HL-60 (cell line): ENCODE measurements around the gene CUL4A.

ENCODE experiments used
- DNase-seq, 2 experiments: peaks; one replicate each; pipeline ENCODE4 v3.0.0-alpha.2; 2010 to 2020; ENCODE audit warnings: low read depth in 1 of 2, low spot score in 1 of 2
- H3K27ac ChIP-seq: fragments of 250-450 bp; sonication (Bioruptor Pico); replicated peaks from 2 replicates; pipeline ENCODE4 v1.5.1; 2020; ENCODE audit warnings: mild to moderate bottlenecking, moderate library complexity
- H3K27me3 ChIP-seq: fragments of 250-450 bp; sonication (Bioruptor Pico); 2 replicates; pipeline ENCODE4 v1.5.1; 2021; ENCODE audit warnings: mild to moderate bottlenecking, moderate library complexity; ENCODE audit not compliant: insufficient read depth, poor library complexity, severe bottlenecking
- H3K4me3 ChIP-seq: replicated peaks from 2 replicates; pipeline ENCODE4 v1.5.1; 2011; ENCODE audit warnings: mild to moderate bottlenecking, control low read depth, low read length; ENCODE audit not compliant: insufficient read depth
- GABPA ChIP-seq: IDR thresholded peaks from 2 replicates; pipeline ENCODE4 v1.6.1; 2012; ENCODE audit warnings: low read depth
- POLR2AphosphoS5 ChIP-seq: IDR thresholded peaks from 2 replicates; pipeline ENCODE4 v1.6.1; 2012; ENCODE audit warnings: low read depth
- REST ChIP-seq: IDR thresholded peaks from 2 replicates; pipeline ENCODE4 v1.6.1; 2012; ENCODE audit warnings: low read depth; ENCODE audit not compliant: insufficient replicate concordance
- SPI1 ChIP-seq: IDR thresholded peaks from 2 replicates; pipeline ENCODE4 v1.6.1; 2012; ENCODE audit warnings: low read depth, mild to moderate bottlenecking, borderline replicate concordance
- TF ChIP-seq, protein P1 (sequence below): IDR thresholded peaks from one replicate; pipeline ENCODE4 v1.5.1; 2011; ENCODE audit warnings: low read length, control low read depth, inconsistent platforms; ENCODE audit not compliant: insufficient read depth

CUL4A gene

DNA sequence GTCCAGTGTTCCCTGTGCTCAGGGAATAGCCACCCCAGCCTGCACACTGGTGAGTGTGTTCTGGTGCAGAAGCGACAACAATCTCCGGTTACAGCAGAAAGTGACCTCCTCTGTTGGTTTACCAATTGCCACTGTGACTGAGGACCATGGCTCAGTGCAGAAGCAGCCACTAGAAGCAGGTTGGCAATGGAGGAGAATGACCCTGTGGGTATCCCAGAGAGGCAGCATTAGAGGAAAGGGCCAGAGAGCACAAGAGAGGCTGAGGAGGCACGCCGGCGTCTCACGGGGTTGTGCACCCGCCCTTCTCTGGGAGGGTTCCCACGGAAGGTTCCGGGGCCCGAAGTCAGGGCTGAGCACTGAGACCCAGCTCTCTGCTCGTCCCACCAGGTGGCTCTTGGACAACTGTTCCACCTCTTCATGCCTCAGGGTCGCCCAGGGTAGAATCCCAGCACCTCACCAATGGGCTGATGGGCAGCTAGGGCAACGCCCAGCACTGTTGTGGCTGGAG lies 36.9 kb upstream of the CUL4A start:
- Histone ChIP-seq H3K27ac (no peak overlapping the region), H3K4me3 (no peak overlapping the region), H3K27me3 (no peaks in the 10 kb centered on the region)
- no peak for DNase-seq
- TF ChIP-seq GABPA, result no peak
- TF ChIP-seq REST, result no peak
- no peak for TF ChIP-seq SPI1
- TF ChIP-seq, protein P1, sequence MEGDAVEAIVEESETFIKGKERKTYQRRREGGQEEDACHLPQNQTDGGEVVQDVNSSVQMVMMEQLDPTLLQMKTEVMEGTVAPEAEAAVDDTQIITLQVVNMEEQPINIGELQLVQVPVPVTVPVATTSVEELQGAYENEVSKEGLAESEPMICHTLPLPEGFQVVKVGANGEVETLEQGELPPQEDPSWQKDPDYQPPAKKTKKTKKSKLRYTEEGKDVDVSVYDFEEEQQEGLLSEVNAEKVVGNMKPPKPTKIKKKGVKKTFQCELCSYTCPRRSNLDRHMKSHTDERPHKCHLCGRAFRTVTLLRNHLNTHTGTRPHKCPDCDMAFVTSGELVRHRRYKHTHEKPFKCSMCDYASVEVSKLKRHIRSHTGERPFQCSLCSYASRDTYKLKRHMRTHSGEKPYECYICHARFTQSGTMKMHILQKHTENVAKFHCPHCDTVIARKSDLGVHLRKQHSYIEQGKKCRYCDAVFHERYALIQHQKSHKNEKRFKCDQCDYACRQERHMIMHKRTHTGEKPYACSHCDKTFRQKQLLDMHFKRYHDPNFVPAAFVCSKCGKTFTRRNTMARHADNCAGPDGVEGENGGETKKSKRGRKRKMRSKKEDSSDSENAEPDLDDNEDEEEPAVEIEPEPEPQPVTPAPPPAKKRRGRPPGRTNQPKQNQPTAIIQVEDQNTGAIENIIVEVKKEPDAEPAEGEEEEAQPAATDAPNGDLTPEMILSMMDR, result no peak
- TF ChIP-seq POLR2AphosphoS5, result no peak

DNA sequence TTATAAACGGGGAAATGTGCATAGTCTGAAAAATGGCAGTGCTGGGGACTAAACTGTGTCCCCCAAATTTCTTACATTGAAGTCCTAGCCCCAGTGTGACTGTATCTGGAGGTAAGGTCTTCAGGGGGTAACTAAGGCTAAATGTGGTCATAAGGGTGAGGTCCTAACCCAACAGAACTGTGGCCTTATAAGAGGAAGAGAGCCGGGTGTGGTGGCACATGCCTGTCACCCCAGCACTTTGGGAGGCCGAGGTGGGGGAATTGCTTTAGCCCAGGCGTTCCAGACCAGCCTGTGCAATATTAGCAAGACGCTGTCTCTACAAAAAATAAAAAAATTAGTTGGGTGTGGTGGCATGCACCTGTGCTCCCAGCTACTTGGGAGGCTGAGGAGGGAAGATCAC lies 33.1 kb upstream of the CUL4A start:
- TF ChIP-seq POLR2AphosphoS5 (no peak), GABPA (no peak), REST (no peak), SPI1 (no peak)
- TF ChIP-seq, protein P1, result no peak
- H3K27ac ChIP-seq, result no peak overlapping the region
- H3K27me3 ChIP-seq, result no peaks in the 10 kb centered on the region
- peak in 1 of 2 experiments; percentile 45 for DNase-seq
- H3K4me3 ChIP-seq, result no peak overlapping the region

DNA sequence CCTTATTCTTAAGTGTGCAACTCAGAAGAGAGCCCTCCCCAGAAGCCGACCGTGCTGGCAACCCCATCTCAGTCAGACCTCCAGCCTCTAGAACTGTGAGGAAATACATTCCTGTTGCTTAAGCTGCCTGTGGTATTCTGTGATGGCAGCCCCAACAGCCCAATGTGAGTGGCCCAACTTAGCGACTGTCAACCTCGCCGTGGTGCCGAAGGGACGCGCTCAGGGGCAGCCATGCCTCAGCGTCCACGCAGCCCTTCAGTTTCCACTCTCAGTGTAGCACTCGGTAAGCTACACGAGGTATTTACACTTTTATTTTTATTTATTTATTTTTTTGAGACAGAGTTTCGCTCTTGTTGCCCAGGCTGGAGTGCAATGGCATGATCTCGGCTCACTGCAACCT lies 32.6 kb upstream of the CUL4A start:
- H3K27ac ChIP-seq, result no peak overlapping the region
- DNase-seq, result no peak
- TF ChIP-seq, protein P1, result no peak
- TF ChIP-seq GABPA (no peak), SPI1 (no peak), REST (no peak), POLR2AphosphoS5 (no peak)
- H3K27me3 ChIP-seq, result no peaks in the 10 kb centered on the region
- no peak overlapping the region for H3K4me3 ChIP-seq
